NCI-H460 (cell line): ENCODE measurements around the gene TUBB4B. TPM values are rescaled to one million over a fixed set of nuclear protein-coding genes. Genes with fewer than 3 reads are reported as not detected.

ENCODE experiments used
- DNase-seq: peaks from one replicate; pipeline ENCODE4 v3.0.0-alpha.2; 2016; ENCODE audit warnings: low read depth; ENCODE audit errors: extremely low read depth
- total RNA-seq: library from RNA; depleted of rRNA; stranded (reverse); fragments of >200 nt; shearing (Covaris generic); gene quantifications from 2 replicates; pipeline ENCODE4 v1.2.3, GENCODE V29; 2014; rRNA removed

Gene TUBB4B
- total RNA-seq, 1 experiment from 2014 or later = 171 TPM

- no peak for DNase-seq
Observed at GRCh38 chr9:137280474-137281344, 39.6 kb downstream of the TUBB4B start.

GRCh38 chr9:137281345-137282116 is 40.4 kb downstream of the TUBB4B start:
- DNase-seq = no peak

- DNase-seq = peak; percentile 70
Observed at GRCh38 chr9:137286975-137287383, 45.9 kb downstream of the TUBB4B start.

GRCh38 chr9:137293094-137293481 is 52.0 kb downstream of the TUBB4B start:
- DNase-seq = no peak

Other genes with a start within 250 kb of the TUBB4B start
- gene PAXX, start 248.9 kb upstream of the TUBB4B start, total RNA-seq = 35.4 and 39.4 TPM in 2 replicates
- gene CLIC3, start 244.7 kb upstream of the TUBB4B start, total RNA-seq = 0.17 TPM in 1 of 2 replicates, not detected in the other
- 21.0 and 25.0 TPM in 2 replicates for gene ABCA2, start 213.1 kb upstream of the TUBB4B start, total RNA-seq
- not detected in 2 replicates for gene FUT7, start 209.2 kb upstream of the TUBB4B start, total RNA-seq
- gene NPDC1, start 195.1 kb upstream of the TUBB4B start, total RNA-seq = 30.3 and 35.5 TPM in 2 replicates
- gene ENTPD2, start 187.2 kb upstream of the TUBB4B start, total RNA-seq = not detected in 2 replicates
- gene SAPCD2, start 170.7 kb upstream of the TUBB4B start, total RNA-seq = 32.4 and 43.6 TPM in 2 replicates
- gene UAP1L1, start 163.8 kb upstream of the TUBB4B start, total RNA-seq = 3.6 and 4.0 TPM in 2 replicates
- gene MAN1B1, start 154.3 kb upstream of the TUBB4B start, total RNA-seq = 53.6 and 55.5 TPM in 2 replicates
- 111 and 116 TPM in 2 replicates for gene DPP7, start 126.6 kb upstream of the TUBB4B start, total RNA-seq
- not detected in 2 replicates for gene GRIN1, start 102.1 kb upstream of the TUBB4B start, total RNA-seq
- not detected in 2 replicates for gene LRRC26, start 71.2 kb upstream of the TUBB4B start, total RNA-seq
- gene TMEM210, start 69.2 kb upstream of the TUBB4B start, total RNA-seq = not detected in 2 replicates
- 11.0 and 16.1 TPM in 2 replicates for gene ANAPC2, start 52.7 kb upstream of the TUBB4B start, total RNA-seq
- 59.3 and 66.1 TPM in 2 replicates for gene SSNA1, start 52.6 kb upstream of the TUBB4B start, total RNA-seq
- 7.4 and 8.2 TPM in 2 replicates for gene TPRN, start 40.5 kb upstream of the TUBB4B start, total RNA-seq
- 38.8 and 39.8 TPM in 2 replicates for gene TMEM203, start 35.6 kb upstream of the TUBB4B start, total RNA-seq
- 11.1 and 13.5 TPM in 2 replicates for gene NDOR1, start 35.6 kb upstream of the TUBB4B start, total RNA-seq
- gene RNF208, start 19.0 kb upstream of the TUBB4B start, total RNA-seq = 0.37 and 0.40 TPM in 2 replicates
- 0.59 and 1.4 TPM in 2 replicates for gene CYSRT1, start 16.1 kb upstream of the TUBB4B start, total RNA-seq
- not detected in 2 replicates for gene RNF224, start 13.8 kb upstream of the TUBB4B start, total RNA-seq
- not detected in 2 replicates for gene SLC34A3, start 10.4 kb upstream of the TUBB4B start, total RNA-seq
- not detected in 2 replicates for gene STPG3, start 10.0 kb downstream of the TUBB4B start, total RNA-seq
- gene NELFB, start 14.0 kb downstream of the TUBB4B start, total RNA-seq = 41.5 and 43.8 TPM in 2 replicates
- gene TOR4A, start 36.4 kb downstream of the TUBB4B start, total RNA-seq = 30.5 and 32.0 TPM in 2 replicates
- gene NRARP, start 61.0 kb downstream of the TUBB4B start, total RNA-seq = 5.1 and 8.9 TPM in 2 replicates
- gene EXD3, start 181.9 kb downstream of the TUBB4B start, total RNA-seq = 8.4 and 12.8 TPM in 2 replicates
- gene NOXA1, start 182.1 kb downstream of the TUBB4B start, total RNA-seq = 0.92 and 2.0 TPM in 2 replicates
- gene ENTPD8, start 200.1 kb downstream of the TUBB4B start, total RNA-seq = not detected in 2 replicates
- 34.9 and 36.8 TPM in 2 replicates for gene NSMF, start 218.0 kb downstream of the TUBB4B start, total RNA-seq